Activated naive CD4-positive, alpha-beta T cell treated with anti-CD3 and anti-CD28 coated beads, Interleukin-2, amount 50 U/mL, for 16 hours (primary cell): ENCODE data around the gene WDR17.
"Not testable (repeated sequence)": the region's sequence is repeated elsewhere in the genome, so short reads cannot be mapped to it uniquely, and the experiment has no call there.

Experiments used
- DNase-seq: peaks from one replicate; pipeline ENCODE4 v3.0.0-alpha.2; 2020

WDR17 gene

DNA sequence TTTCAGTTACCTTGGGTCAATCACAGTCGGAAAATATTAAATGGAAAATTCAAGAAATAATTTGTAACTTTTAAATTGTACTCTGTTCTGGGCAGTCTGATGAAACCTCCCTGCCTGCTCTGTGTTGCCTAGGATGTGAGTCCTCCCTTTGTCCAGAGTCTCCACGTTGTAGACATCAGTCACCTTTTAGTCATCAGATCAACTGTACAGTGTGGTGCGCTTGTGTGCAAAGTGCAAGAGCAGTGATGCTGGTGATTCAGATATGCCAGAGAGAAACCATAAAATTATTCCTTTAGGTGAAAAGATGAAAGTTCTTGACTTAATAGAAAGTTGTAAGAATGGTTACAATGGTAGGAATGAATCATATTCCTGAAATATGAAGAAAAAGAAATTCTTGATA lies 128.3 kb downstream of the WDR17 start:
- peak; percentile 50 for DNase-seq

GRCh38 chr4:176195184-176195978 lies 129.7 kb downstream of the WDR17 start, which contains the start of gene SPATA4:
SPATA4 (minus strand) TSS chr4:176195585; CDS start chr4:176195562, 23 bp downstream.
- peak; percentile 95 for DNase-seq

- no peak for DNase-seq
Observed at GRCh38 chr4:176198316-176198903, 132.8 kb downstream of the WDR17 start.

DNA sequence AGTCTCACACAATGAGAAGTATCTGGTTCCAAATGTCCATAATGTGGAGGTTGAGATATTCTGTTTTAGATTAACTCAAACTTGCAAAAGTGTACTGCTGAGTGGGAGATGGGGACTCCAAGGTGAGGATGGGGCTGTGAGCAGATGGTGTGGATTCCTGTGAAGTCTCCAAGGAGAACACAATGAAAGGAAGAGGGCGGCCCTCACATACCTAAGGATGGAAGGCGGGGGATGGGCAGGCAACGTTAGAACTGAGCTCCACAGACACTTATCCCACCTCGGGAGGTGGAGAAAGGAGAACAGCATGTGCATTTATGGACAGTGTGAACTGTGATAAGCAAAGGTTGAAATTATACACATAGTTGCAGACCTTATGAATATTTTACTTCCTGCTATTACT lies 139.7 kb downstream of the WDR17 start:
- no peak for DNase-seq

DNA sequence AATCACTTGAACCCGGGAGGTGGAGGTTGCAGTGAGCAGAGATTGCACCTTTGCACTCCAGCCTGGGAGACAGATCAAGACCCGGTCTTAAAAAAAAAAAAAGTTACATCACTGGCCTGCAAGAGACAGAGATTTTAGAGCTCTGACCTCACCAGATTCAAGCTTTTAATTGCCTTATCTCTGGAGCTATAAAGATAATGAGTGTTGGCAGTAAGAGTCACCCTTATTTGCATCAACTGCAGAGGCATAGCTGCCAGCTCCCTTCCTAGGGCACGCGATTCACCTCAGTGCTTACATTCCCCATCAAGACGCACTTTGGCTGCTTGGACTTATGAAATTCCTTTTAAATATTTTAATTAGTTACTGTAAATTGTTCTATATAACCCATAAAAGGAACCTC lies 142.2 kb downstream of the WDR17 start:
- DNase-seq, result no peak

DNA sequence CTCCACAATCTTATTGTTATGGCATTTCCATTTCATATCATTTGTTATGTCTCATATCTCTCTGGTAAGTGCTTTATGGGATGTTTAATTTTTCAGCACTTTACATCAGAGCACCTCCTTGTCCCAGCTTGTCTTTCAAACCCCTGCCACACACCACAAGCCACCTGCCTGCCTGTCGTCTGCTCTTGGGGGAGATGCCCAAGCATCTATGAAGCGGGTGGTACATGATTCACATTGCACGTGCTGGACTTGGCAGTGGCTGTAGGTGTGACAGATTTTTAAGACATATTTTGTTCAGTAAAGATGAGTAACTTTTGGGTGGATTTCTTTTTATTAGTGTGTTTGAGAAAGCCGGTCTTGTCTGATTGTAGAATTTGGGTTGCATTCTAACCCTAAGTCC lies 143.9 kb downstream of the WDR17 start:
- no peak for DNase-seq

DNA sequence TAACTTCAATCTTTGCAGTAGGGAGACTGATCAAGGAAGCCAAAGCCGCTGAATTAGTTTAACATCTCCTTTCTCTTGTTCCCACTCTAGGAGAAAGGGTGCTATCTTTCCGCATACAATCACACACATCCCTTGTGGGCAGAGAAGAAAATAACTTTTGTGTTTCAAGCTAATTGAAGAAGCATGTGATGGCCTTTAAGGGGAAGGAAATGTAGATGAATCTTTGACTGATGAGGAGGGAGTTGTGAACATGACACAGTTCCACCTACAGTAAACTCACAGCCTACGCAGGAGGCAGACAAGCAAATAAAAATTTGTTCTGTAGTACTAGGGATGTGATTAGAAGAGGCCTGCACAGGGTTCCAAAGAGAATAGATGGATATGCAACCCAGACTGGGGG lies 144.5 kb downstream of the WDR17 start:
- no peak for DNase-seq

DNA sequence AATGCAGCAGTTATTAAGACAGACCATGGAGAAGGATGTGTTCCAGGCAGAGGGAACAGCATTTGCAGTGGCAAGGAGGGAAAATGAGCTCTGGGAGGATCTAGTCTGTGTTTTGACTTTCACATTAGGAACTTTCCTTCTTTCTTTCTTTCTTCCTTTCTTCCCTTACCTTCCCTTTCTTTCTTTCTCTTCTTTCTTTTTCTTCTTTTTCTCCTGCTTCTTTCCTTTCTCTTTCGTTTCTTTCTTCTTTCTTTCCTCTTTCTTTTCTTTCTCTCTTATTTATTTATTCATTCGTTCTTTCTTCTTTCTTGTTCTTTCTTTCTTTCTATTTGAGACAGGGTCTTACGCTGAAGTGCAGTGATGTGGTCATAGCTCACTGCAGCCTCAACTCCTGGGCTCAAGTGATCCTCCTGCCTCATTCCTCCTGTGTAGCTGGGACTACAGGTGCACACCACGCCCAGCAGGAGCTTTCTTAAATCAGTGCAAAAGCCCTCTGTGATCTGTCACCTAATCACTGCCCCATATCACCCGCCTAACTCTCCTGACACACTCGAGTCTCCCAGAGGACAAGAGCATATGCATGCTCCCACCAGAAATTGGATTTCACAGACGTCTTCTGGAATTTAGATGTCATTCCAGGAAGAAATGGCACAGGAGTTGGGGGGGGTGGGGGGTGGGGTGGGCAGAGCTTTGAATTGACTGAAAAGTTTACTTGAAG lies 145.1 kb downstream of the WDR17 start:
- no peak for DNase-seq

- DNase-seq, result not testable (repeated sequence)
Observed at GRCh38 chr4:176212351-176212750, 146.7 kb downstream of the WDR17 start.

- no peak for DNase-seq
Observed at GRCh38 chr4:176217510-176217909, 151.9 kb downstream of the WDR17 start.

- DNase-seq, result no peak
Observed at GRCh38 chr4:176222149-176222548, 156.5 kb downstream of the WDR17 start.

GRCh38 chr4:176223561-176223960 lies 157.9 kb downstream of the WDR17 start:
- DNase-seq, result no peak

DNA sequence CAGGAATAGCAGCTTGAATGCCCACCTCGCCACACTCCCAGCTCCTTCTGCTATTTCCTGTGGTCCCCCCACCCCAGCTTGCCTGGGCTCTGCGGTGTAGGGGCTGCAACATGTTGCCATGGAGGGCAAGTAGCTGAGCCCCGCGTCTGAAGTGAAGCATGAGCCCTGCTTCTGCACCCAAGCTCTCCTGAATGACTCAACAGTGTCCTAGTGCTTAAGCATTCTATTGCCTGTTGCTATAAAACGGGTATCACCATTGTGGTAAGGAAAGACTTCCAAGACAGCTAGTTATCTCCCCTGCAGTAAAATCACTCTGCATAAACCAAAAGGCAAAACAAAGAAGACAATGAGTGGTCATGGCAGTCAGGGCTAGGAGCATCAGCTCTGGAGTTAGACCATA lies 161.1 kb downstream of the WDR17 start:
- DNase-seq, result no peak

DNA sequence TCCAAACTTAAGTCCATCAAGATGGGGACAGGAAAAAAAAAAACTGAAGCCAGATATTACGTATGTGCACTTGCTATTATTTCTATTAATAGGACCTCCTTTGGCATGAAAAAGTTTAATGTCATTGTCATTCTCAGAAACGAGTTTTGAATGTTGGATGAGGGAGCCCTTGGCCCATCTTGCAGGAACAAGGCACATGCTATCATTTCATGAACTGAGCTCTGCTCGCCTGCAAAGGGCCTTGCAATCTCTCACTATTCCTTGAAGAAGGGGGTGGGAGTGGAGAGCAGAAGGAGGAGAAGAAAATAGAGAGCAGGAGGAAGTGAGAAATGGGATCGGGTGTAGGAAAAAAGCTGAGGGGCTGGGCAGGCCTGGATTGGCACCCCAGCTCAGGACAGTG lies 164.0 kb downstream of the WDR17 start:
- DNase-seq, result no peak
